ENCODE measurements around the gene WWOX. TPM values are rescaled to one million over a fixed set of nuclear protein-coding genes. Genes with fewer than 3 reads are reported as not detected.

The WWOX gene
- total RNA-seq, 1 experiment from 2014 or later = 79.9 TPM

GRCh38 chr16:78817200-78817739 is 717.8 kb downstream of the WWOX start:
- no TSS peak for BruUV-seq (replicated peaks)
- no peak for DNase-seq (ENCODE audit: low spot score)
- POLR2A ChIA-PET (ENCODE audit: low non-redundant PET) = no interaction called here
- intact Hi-C loops (cut with micrococcal nuclease; ENCODE audit: unreplicated experiment) = no loop called here
- no peaks in the 10 kb centered on the region for H3K9me3 ChIP-seq (ENCODE audit: low read depth, low read length, poor library complexity, severe bottlenecking)
- no peaks in the 10 kb centered on the region for H3K4me1 ChIP-seq (ENCODE audit: insufficient read depth, low read length, poor library complexity, severe bottlenecking)
- no peak overlapping the region for H3K4me3 ChIP-seq (ENCODE audit: low read depth, low read length, poor library complexity, severe bottlenecking)
- no peaks in the 10 kb centered on the region for H3K27me3 ChIP-seq (replicated peaks; ENCODE audit: insufficient read depth, low read depth, low read length, poor library complexity)
- no peak overlapping the region for H3K27ac ChIP-seq (ENCODE audit: low read depth, low read length, poor library complexity, severe bottlenecking)
- H3K36me3 ChIP-seq (ENCODE audit: insufficient read depth, low read length, poor library complexity, severe bottlenecking) = no peaks in the 10 kb centered on the region
- CTCF ChIA-PET = no interaction called here
- TF ChIP-seq CTCF (conservative IDR thresholded peaks at IDR 0.05; ENCODE audit: low read depth, low read length) = no peak
- TF ChIP-seq EZH2 (IDR thresholded peaks at IDR 0.05; ENCODE audit: borderline replicate concordance, low read depth, low read length, poor library complexity, severe bottlenecking) = no peak

- intact Hi-C loops (cut with micrococcal nuclease; ENCODE audit: unreplicated experiment) = no loop called here
- TF ChIP-seq EZH2 (IDR thresholded peaks at IDR 0.05; ENCODE audit: borderline replicate concordance, low read depth, low read length, poor library complexity, severe bottlenecking) (no peak), CTCF (conservative IDR thresholded peaks at IDR 0.05; ENCODE audit: low read depth, low read length) (no peak)
- DNase-seq (ENCODE audit: low spot score) = no peak
- Histone ChIP-seq H3K27ac (ENCODE audit: low read depth, low read length, poor library complexity, severe bottlenecking) (no peak overlapping the region), H3K36me3 (ENCODE audit: insufficient read depth, low read length, poor library complexity, severe bottlenecking) (no peaks in the 10 kb centered on the region), H3K4me1 (ENCODE audit: insufficient read depth, low read length, poor library complexity, severe bottlenecking) (no peaks in the 10 kb centered on the region), H3K4me3 (ENCODE audit: low read depth, low read length, poor library complexity, severe bottlenecking) (no peak overlapping the region), H3K27me3 (replicated peaks; ENCODE audit: insufficient read depth, low read depth, low read length, poor library complexity) (no peaks in the 10 kb centered on the region), H3K9me3 (ENCODE audit: low read depth, low read length, poor library complexity, severe bottlenecking) (no peaks in the 10 kb centered on the region)
- BruUV-seq (replicated peaks) = no TSS peak
- ChIA-PET CTCF (no interaction called here), POLR2A (ENCODE audit: low non-redundant PET) (no interaction called here)
Observed at GRCh38 chr16:78821335-78821734, 721.9 kb downstream of the WWOX start.

- intact Hi-C loops (cut with micrococcal nuclease; ENCODE audit: unreplicated experiment) = no loop called here
- ChIA-PET CTCF (no interaction called here), POLR2A (ENCODE audit: low non-redundant PET) (no interaction called here)
- H3K27me3 ChIP-seq (replicated peaks; ENCODE audit: insufficient read depth, low read depth, low read length, poor library complexity) = no peaks in the 10 kb centered on the region
- H3K9me3 ChIP-seq (ENCODE audit: low read depth, low read length, poor library complexity, severe bottlenecking) = no peaks in the 10 kb centered on the region
- no peaks in the 10 kb centered on the region for H3K4me1 ChIP-seq (ENCODE audit: insufficient read depth, low read length, poor library complexity, severe bottlenecking)
- BruUV-seq (replicated peaks) = no TSS peak
- no peak for DNase-seq (ENCODE audit: low spot score)
- TF ChIP-seq CTCF (conservative IDR thresholded peaks at IDR 0.05; ENCODE audit: low read depth, low read length) (no peak), EZH2 (IDR thresholded peaks at IDR 0.05; ENCODE audit: borderline replicate concordance, low read depth, low read length, poor library complexity, severe bottlenecking) (no peak)
- H3K36me3 ChIP-seq (ENCODE audit: insufficient read depth, low read length, poor library complexity, severe bottlenecking) = no peaks in the 10 kb centered on the region
- no peak overlapping the region for H3K27ac ChIP-seq (ENCODE audit: low read depth, low read length, poor library complexity, severe bottlenecking)
- no peak overlapping the region for H3K4me3 ChIP-seq (ENCODE audit: low read depth, low read length, poor library complexity, severe bottlenecking)
Observed at GRCh38 chr16:78822509-78822908, 723.1 kb downstream of the WWOX start.

Measured in A673 (cell line).